22Rv1 (cell line): Measurements from ENCODE around the gene CYTH1.

Experiments used
- H3K27ac ChIP-seq: fragments of 450-650 bp; 2 replicates; pipeline ENCODE4 v1.5.1; 2017
- CTCF ChIP-seq: fragments of 450-650 bp; IDR thresholded peaks from 2 replicates; pipeline ENCODE4 v1.5.1; 2017; ENCODE audit warnings: mild to moderate bottlenecking
- ZFX ChIP-seq: fragments of 450-650 bp; IDR thresholded peaks from 2 replicates; pipeline ENCODE4 v1.6.1; 2017; ENCODE audit warnings: antibody characterized with exemption, borderline replicate concordance

Gene CYTH1

GRCh38 chr17:78724999-78725398 lies 57.1 kb downstream of the CYTH1 start:
- no peak for TF ChIP-seq CTCF
- no peak for TF ChIP-seq ZFX
- no peak overlapping the region for H3K27ac ChIP-seq

DNA sequence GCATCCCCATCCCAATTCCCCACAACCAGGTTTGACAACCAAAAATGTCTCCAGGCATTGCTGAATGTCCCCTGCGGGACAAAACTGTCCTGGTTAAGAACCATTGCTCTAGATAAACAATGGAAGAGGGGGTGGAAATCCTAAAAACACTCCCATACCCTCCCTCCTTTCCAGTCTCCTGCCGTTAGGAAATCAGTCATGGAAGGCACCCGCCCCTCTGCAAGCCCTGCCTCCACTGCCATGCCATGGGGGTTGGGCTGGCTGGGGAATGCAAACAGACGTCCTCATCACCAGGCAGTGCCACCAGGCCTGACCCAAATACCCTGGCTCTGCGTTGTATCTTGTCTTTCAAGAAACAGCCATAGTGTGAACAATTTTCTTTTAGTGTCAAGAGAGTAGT lies 57.5 kb downstream of the CYTH1 start:
- TF ChIP-seq ZFX (no peak), CTCF (no peak)
- H3K27ac ChIP-seq = no peak overlapping the region

DNA sequence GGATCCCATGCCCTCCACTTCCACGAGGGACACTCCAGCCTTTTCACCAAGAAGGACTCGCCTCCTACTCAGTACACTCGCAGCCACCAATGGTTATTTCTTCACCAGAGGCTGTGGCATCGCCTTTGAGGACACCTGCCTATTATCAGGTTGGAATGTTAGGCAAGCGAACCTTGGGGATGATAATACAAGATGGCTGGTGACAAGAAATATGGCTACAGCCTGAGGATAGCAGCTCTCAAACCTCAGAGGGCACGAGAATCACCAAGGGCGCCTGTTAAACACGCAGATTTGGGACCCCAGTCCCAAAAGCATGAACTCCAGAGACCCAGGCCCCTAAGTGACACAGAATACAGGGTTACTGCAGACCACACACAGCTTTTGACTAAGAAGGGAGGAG lies 58.1 kb downstream of the CYTH1 start:
- H3K27ac ChIP-seq = no peak overlapping the region
- no peak for TF ChIP-seq CTCF
- TF ChIP-seq ZFX = no peak

GRCh38 chr17:78723001-78723796 lies 58.9 kb downstream of the CYTH1 start:
- no peak overlapping the region for H3K27ac ChIP-seq
- no peak for TF ChIP-seq ZFX
- no peak for TF ChIP-seq CTCF

DNA sequence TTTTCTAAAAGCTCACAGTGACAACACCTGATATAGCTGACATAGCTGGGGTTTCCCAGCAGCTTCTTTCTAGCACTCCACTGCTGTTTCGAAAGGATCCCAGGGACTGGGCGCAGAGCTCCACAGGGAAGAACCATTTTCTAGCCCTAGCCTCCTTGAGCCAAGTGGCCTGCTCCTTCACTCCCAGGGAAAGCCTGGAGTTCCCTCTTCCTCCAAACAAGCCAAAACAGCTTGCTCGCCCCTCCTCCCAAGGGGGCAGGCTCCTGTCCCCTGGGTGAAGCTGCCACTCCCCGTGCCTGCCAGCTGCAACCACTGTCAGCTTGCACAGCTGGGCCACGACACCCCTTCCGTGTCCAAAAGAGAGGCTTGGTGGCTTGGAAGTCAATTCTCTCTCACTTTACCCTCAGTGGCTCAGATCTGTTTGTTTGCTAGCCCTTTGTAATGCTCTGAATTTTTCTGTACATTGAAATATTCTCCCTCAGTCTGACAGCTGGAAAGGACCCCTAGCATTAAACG lies 59.8 kb downstream of the CYTH1 start:
- H3K27ac ChIP-seq = no peak overlapping the region
- no peak for TF ChIP-seq CTCF
- TF ChIP-seq ZFX = no peak

DNA sequence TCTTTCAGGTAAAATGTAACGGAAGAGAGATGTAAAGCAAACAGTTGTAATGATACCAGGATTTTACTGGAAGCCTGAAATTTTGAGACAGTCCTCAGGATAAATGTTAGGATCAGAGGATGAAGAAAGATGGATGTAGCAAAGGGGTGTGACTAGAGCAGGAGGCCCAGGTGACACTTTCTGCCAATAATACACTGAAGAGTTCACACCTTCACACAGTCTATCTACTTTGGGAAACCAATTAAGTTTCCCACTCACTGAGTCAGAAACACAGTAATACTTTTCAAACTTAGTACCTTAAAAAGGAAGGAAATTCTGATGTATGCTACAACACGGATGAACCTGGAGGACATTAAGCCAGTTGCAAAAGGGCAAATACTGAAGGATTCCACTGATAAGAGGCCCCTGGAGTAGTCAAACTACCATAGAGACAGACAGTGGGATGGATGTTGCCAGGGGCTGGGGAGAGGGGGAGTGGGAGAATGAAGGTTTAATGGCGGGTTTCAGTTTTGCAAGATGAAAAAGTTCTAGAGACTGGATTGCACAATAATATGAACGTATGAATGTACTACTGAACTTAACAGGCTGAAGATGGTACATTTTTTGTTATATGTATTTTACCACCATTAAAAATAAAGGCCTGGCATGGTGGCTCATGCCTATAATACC lies 62.3 kb downstream of the CYTH1 start:
- TF ChIP-seq CTCF (no peak), ZFX (no peak)
- no peak overlapping the region for H3K27ac ChIP-seq

DNA sequence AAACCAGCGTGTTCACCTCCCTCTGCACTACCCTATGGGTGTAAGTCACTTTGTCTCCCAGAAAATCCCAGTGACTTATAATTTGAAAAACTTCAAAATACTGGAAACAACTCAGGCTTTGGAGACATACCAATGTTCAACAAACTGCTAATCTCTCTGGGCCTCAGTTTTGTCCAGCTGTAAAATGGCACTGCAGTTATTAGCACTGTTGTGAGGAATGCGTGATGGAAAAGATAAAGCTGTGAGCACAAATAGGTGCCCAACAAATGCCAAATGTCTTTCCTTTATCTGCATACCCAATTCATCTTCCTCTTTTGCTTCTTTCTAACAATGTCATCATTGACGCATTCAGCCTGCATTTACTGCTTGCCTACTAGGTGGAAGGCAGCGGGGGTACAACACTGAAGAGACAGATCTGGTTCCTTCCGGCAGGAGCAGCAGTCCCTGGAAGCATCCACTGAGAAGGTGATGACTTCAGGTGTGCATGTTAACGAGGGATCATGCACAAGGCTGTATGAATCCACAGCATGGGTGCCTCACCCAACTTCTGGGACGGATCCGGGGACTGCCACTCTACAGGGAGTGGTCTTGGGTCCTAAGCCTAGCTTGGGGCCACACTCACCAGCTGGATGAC lies 63.4 kb downstream of the CYTH1 start:
- H3K27ac ChIP-seq = no peak overlapping the region
- TF ChIP-seq CTCF = no peak
- TF ChIP-seq ZFX = no peak
